ENCODE data around the gene SLC38A5. TPM values are rescaled to one million over a fixed set of nuclear protein-coding genes. Genes with fewer than 3 reads are reported as not detected.

SLC38A5 gene
- total and polyA plus RNA-seq, 9 of the 15 experiments (the other 6 are each of a cell fraction or from before 2014, with no cell fraction given), result 9.3 to 228 (median 142) TPM

DNA sequence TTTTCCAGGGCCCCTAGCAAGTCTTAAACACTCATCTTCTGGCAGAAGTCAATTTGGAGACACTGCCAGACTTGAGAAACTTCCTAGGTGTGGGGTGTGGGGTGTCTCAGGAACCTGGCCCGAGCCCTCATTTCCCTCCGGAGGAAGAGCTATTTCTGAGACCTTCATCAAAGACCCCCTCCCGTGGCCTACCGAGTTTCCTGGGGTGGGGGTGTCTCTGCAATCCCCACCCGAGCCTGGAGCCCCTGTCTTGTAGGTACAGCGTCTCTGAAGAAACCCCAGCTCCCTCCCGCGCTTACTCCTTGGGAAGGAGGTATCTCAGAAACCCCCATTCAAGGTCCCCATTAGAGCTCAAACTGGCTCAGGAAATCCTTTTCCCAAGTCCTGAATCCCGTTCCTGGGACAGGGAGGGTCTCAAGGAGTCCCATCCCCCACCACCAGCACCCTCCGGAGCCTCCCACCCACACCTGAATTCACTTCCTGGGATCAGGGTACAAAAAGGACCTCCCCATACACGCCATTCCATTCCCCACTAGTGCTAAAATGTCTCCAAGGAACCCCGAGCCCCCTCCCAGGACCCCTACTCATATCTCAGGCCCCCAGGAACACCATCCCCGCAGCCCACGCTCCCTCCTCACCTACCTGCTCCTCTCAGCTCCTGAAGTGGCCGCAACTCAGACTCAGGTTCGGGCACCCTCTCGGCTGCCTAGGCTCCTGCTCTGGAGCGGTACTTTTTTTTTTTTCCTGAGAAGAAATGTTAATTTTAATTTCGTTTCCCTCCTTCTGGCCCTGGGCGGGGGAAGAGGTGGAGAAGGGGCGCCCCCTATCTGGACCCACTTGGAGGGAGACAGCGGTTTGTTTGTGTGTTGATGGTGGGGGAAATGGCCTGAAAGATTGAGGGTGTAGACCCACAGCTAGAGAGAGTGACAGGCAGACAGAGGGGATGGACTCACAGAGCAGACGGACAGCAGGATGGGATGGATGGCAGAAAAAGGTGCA lies 1.1 kb downstream of the SLC38A5 start (continued):
- peak; percentile 78 for TF ChIP-seq CTCFL (IDR thresholded peaks at IDR 0.05; ENCODE audit: borderline replicate concordance, insufficient read depth, low read depth, low read length, poor library complexity, severe bottlenecking)
- no peak for TF ChIP-seq HMGN3 (IDR thresholded peaks at IDR 0.05; ENCODE audit: borderline replicate concordance, extremely low read depth, insufficient read length, low read depth, low read length)
- TF ChIP-seq ARNT (IDR thresholded peaks at IDR 0.05), result 0 out of 4 replicates have a peak, but pooled peaks of 1 of the 2 experiments have one; percentile 50
- TF ChIP-seq TFAP4 (CRISPR knock-in tag; IDR thresholded peaks at IDR 0.05; ENCODE audit: borderline replicate concordance), result peak; percentile 50; the same call in 1 of the 2 replicates
- TF ChIP-seq FOXA3 (CRISPR knock-in tag; conservative IDR thresholded peaks at IDR 0.05 in 1 of 2, IDR thresholded peaks at IDR 0.05 in 1 of 2), result no peak
- peak in 1 of 2 experiments; percentile 45; a peak in 1 of 4 replicates for TF ChIP-seq FOXK2 (conservative IDR thresholded peaks at IDR 0.05 in 1 of 2, IDR thresholded peaks at IDR 0.05 in 1 of 2; ENCODE audit: low read depth in 2 of 2)
- TF ChIP-seq HDAC1 (IDR thresholded peaks at IDR 0.05), result peak in 1 of 2 experiments; percentile 60; a peak in 1 of 4 replicates
- TF ChIP-seq RAD21 (CRISPR knock-in tag; conservative IDR thresholded peaks at IDR 0.05 in 1 of 2, IDR thresholded peaks at IDR 0.05 in 1 of 2), result peak; percentile 11 to 54; a peak in 3 of 4 replicates
- peak; percentile 80 for TF ChIP-seq BRD9 (IDR thresholded peaks at IDR 0.05; ENCODE audit: low read depth, partially characterized antibody)
- TF ChIP-seq CTBP1 (IDR thresholded peaks at IDR 0.05; ENCODE audit: borderline replicate concordance), result peak; percentile 39; the same call in 1 of the 2 replicates
- TF ChIP-seq, protein P1, sequence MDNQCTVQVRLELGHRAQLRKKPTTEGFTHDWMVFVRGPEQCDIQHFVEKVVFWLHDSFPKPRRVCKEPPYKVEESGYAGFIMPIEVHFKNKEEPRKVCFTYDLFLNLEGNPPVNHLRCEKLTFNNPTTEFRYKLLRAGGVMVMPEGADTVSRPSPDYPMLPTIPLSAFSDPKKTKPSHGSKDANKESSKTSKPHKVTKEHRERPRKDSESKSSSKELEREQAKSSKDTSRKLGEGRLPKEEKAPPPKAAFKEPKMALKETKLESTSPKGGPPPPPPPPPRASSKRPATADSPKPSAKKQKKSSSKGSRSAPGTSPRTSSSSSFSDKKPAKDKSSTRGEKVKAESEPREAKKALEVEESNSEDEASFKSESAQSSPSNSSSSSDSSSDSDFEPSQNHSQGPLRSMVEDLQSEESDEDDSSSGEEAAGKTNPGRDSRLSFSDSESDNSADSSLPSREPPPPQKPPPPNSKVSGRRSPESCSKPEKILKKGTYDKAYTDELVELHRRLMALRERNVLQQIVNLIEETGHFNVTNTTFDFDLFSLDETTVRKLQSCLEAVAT (IDR thresholded peaks at IDR 0.05), result peak in 1 of 2 experiments; percentile 77; a peak in 2 of 4 replicates
- TF ChIP-seq ZNF121 (CRISPR knock-in tag; conservative IDR thresholded peaks at IDR 0.05), result no peak
- 0 out of 2 replicates have a peak, but pooled peaks have one; percentile 37 for TF ChIP-seq RBFOX2 (IDR thresholded peaks at IDR 0.05; ENCODE audit: low read depth, low read length)
- TF ChIP-seq, protein P2, sequence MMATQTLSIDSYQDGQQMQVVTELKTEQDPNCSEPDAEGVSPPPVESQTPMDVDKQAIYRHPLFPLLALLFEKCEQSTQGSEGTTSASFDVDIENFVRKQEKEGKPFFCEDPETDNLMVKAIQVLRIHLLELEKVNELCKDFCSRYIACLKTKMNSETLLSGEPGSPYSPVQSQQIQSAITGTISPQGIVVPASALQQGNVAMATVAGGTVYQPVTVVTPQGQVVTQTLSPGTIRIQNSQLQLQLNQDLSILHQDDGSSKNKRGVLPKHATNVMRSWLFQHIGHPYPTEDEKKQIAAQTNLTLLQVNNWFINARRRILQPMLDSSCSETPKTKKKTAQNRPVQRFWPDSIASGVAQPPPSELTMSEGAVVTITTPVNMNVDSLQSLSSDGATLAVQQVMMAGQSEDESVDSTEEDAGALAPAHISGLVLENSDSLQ (IDR thresholded peaks at IDR 0.05), result peak; percentile 89
- peak; percentile 54 for TF ChIP-seq TAF1 (IDR thresholded peaks at IDR 0.05; ENCODE audit: control insufficient read depth, extremely low read depth, insufficient read depth, low read length, severe bottlenecking)
- TF ChIP-seq SUPT5H (IDR thresholded peaks at IDR 0.05), result peak; percentile 46; the same call in 1 of the 2 replicates
- TF ChIP-seq MEIS2 (IDR thresholded peaks at IDR 0.05; ENCODE audit: partially characterized antibody), result peak; percentile 14
- TF ChIP-seq YY1 (IDR thresholded peaks at IDR 0.05; ENCODE audit: borderline replicate concordance in 1 of 3, control insufficient read depth in 1 of 3, extremely low read depth in 1 of 3, insufficient read depth in 3 of 3, insufficient read length in 1 of 3, insufficient replicate concordance in 2 of 3, low read depth in 1 of 3, low read length in 2 of 3), result peak in 1 of 3 experiments; percentile 6

Measured in K562 (cell line).